Regular cardiac myocyte (primary cell): Measurements from ENCODE around the gene DDX3Y. TPM values are rescaled to one million over a fixed set of nuclear protein-coding genes. Genes with fewer than 3 reads are reported as not detected.

ENCODE experiments used
- total RNA-seq: library from RNA; depleted of rRNA; stranded (reverse); fragments of >200 nt; gene quantifications from 2 replicates; pipeline ENCODE4 v1.2.3, GENCODE V29; 2014

Gene DDX3Y
- 92.6 TPM in 1 of 2 replicates, not detected in the other for total RNA-seq

DNA sequence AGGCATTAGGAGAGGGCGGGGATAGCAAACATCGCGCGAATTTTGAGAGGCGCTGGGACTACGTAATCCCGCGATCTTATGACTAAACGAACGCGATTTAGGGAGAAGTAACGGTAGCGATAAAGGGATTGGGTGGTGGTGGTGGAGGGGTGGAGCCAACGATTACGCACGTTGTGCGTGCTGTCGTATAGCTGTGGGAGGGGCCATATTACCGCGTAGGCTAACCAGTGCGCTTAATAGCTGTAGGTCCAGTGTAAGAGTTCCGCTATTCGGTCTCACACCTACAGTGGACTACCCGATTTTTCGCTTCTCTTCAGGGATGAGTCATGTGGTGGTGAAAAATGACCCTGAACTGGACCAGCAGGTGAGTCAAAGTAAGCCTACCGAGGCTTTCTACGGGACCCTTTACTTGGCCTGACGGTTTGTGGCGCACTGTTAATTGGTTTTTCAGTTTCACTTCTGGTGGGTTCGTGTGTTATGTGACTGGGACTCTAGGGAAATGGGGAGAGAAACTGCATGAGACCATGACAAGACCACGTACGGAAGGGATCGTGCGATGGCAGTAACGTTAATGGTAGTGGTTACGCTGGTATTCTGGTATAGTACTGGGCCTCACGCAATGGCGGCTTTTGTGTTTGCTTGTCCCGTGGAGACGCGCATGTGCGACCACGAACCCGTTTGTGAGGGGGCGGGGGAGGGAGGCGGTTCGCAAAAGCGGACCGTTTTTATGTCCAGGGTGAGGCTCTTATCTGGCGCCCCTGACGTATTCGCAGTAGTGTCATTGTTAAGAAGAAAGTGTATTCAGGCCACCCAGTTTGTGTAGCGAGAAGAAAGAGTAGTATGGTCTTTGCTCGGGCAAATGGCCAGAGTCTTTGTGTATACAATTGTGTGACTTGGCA lies at the start of gene DDX3Y:
TSS of gene DDX3Y (plus strand) at position 251 of the 899 bp plus-strand sequence. CDS start at position 320, 69 bp downstream.

Other genes starting within 250 kb of the DDX3Y start
- gene USP9Y, start 203.6 kb upstream of the DDX3Y start, total RNA-seq: under 0.01 and 20.7 TPM in 2 replicates